Memory B cell (primary cell): ENCODE data around the gene PRRT1.
"Not testable (repeated sequence)": the region's sequence is repeated elsewhere in the genome, so short reads cannot be mapped to it uniquely, and the experiment has no call there.

ENCODE experiments used
- ATAC-seq: fragments of 150-1000 bp; cut with Tn5 transposase; 2 replicates; pipeline ENCODE4 v1.10.0; 2021; ENCODE audit warnings: low read depth, mild to moderate bottlenecking, moderate library complexity
- DNase-seq, 2 donors: peaks; one replicate each; pipeline ENCODE4 v3.0.0; 2022; ENCODE audit warnings: low spot score in 2 of 2
- H3K27ac Mint-ChIP-seq: one replicate; pipeline ENCODE4 v1.8.0; 2022; ENCODE audit warnings: mild to moderate bottlenecking, moderate library complexity, mixed read lengths
- H3K27me3 Mint-ChIP-seq: one replicate; pipeline ENCODE4 v1.8.0; 2022; ENCODE audit warnings: mixed read lengths
- H3K36me3 Mint-ChIP-seq: one replicate; pipeline ENCODE4 v1.8.0; 2022; ENCODE audit warnings: mild to moderate bottlenecking, mixed read lengths
- H3K4me1 Mint-ChIP-seq: one replicate; pipeline ENCODE4 v1.8.0; 2022; ENCODE audit warnings: mixed read lengths
- H3K4me3 Mint-ChIP-seq: one replicate; pipeline ENCODE4 v1.8.0; 2022; ENCODE audit warnings: mild to moderate bottlenecking, moderate library complexity, mixed read lengths
- H3K9me3 Mint-ChIP-seq: one replicate; pipeline ENCODE4 v1.8.0; 2022; ENCODE audit warnings: mixed read lengths

The PRRT1 gene

GRCh38 chr6:32107406-32107805 lies 44.3 kb downstream of the PRRT1 start:
- Mint-ChIP-seq H3K27me3 (peaks cover 18% of the 10 kb centered on the region), H3K4me1 (peaks cover 20% of the 10 kb centered on the region), H3K4me3 (no peak overlapping the region), H3K27ac (no peak overlapping the region), H3K9me3 (no peaks in the 10 kb centered on the region), H3K36me3 (peaks cover 2% of the 10 kb centered on the region)
- ATAC-seq (no peak), DNase-seq (no peak)

DNA sequence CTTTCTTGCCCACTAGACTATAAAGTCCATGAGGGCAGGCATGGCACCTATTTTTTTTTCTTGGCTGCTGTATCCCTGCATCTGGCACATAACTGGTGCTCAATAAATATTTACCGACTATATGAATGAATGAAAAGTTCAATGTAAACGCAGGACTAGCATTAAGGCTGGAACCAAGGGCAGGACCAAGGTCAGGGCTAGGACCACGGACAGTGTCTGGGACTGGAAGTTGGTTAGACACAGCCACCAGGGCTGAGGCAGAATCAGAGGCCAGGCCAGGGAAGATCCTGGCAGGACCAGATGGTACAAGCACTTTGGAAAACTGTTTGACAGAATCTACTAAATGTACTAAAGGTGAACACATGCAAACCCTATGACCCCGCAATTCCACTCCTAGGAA lies 46.3 kb downstream of the PRRT1 start:
- H3K27ac Mint-ChIP-seq = no peak overlapping the region
- ATAC-seq (no peak), DNase-seq (no peak)
- peaks cover 20% of the 10 kb centered on the region for H3K4me1 Mint-ChIP-seq
- H3K4me3 Mint-ChIP-seq = no peak overlapping the region
- peaks cover 4% of the 10 kb centered on the region for H3K36me3 Mint-ChIP-seq
- peaks cover 18% of the 10 kb centered on the region for H3K27me3 Mint-ChIP-seq
- no peaks in the 10 kb centered on the region for H3K9me3 Mint-ChIP-seq

GRCh38 chr6:32102255-32102654 lies 49.5 kb downstream of the PRRT1 start:
- DNase-seq (no peak), ATAC-seq (no peak)
- H3K27ac Mint-ChIP-seq = no peak overlapping the region
- H3K36me3 Mint-ChIP-seq = peaks cover 5% of the 10 kb centered on the region
- no peaks in the 10 kb centered on the region for H3K9me3 Mint-ChIP-seq
- H3K27me3 Mint-ChIP-seq = peaks cover 30% of the 10 kb centered on the region
- H3K4me1 Mint-ChIP-seq = no peaks in the 10 kb centered on the region
- H3K4me3 Mint-ChIP-seq = no peak overlapping the region

- H3K27ac Mint-ChIP-seq, H3K4me1 Mint-ChIP-seq, H3K9me3 Mint-ChIP-seq, H3K36me3 Mint-ChIP-seq, ATAC-seq, H3K4me3 Mint-ChIP-seq, DNase-seq: not testable (repeated sequence)
- H3K27me3 Mint-ChIP-seq = peaks cover 34% of the 10 kb centered on the region
These were observed 51.5 kb downstream of the PRRT1 start for GRCh38 chr6:32100251-32100650.
